OCI-LY7 (cell line): ENCODE results near the gene ECD.

Experiments used
- CTCF ChIP-seq: fragments of 200-600 bp; sonication (generic); conservative IDR thresholded peaks from 2 replicates; pipeline ENCODE4 v1.5.1; 2014; ENCODE audit warnings: mild to moderate bottlenecking, antibody characterized with exemption, low read length, moderate library complexity, mixed read lengths
- EZH2phosphoT487 ChIP-seq: fragments of 200-600 bp; sonication (generic); IDR thresholded peaks from 2 replicates; pipeline ENCODE4 v1.6.1; 2018; ENCODE audit warnings: low read depth, borderline replicate concordance, mild to moderate bottlenecking, mixed run types, antibody characterized with exemption, low read length, moderate library complexity, mixed read lengths

- TF ChIP-seq CTCF (no peak), EZH2phosphoT487 (no peak)
Measured at GRCh38 chr10:73210395-73211105, 42.7 kb upstream of the ECD start.
